Choroid plexus epithelial cell (primary cell): ENCODE results near the gene SDR9C7.
"Not testable (repeated sequence)": the region's sequence is repeated elsewhere in the genome, so short reads cannot be mapped to it uniquely, and the experiment has no call there.

ENCODE experiments used
- DNase-seq: peaks from one replicate; pipeline ENCODE4 v3.0.0-alpha.2; 2010; ENCODE audit warnings: low read depth
- H3K4me3 ChIP-seq: 2 replicates; pipeline ENCODE4 v1.5.1; 2011; ENCODE audit warnings: low read depth, mild to moderate bottlenecking, control low read depth, low read length, moderate library complexity
- TF ChIP-seq, protein P1 (sequence below): conservative IDR thresholded peaks from 2 replicates; pipeline ENCODE4 v1.5.1; 2011; ENCODE audit warnings: low read depth, mild to moderate bottlenecking, control low read depth, inconsistent platforms, low read length, moderate library complexity

SDR9C7 gene

DNA sequence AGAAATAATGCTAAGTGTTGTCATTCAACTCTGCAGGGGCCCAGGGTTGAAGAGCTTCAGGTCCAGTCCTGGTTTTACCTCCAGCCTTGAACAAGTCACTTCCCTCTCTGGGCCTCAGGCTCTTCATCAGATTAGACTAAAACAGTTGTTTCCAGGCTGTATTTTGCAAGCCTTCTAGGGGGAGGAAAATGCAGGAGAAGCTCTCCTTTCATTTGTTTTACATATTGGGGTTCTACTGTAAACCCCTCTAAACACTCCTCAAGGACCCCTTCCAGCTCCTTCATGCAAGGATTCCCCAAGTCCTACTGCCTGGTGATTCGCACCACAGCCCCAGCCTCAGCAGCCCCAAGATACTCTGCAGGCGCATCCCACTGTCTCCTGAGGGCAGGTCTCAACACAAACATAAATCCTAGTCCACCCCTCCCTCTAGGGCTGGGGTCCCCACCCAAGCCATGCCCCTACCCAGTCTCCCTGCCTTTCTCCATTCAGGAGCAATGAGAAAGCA, 2.7 kb downstream of the SDR9C7 start:
- TF ChIP-seq, protein P1, sequence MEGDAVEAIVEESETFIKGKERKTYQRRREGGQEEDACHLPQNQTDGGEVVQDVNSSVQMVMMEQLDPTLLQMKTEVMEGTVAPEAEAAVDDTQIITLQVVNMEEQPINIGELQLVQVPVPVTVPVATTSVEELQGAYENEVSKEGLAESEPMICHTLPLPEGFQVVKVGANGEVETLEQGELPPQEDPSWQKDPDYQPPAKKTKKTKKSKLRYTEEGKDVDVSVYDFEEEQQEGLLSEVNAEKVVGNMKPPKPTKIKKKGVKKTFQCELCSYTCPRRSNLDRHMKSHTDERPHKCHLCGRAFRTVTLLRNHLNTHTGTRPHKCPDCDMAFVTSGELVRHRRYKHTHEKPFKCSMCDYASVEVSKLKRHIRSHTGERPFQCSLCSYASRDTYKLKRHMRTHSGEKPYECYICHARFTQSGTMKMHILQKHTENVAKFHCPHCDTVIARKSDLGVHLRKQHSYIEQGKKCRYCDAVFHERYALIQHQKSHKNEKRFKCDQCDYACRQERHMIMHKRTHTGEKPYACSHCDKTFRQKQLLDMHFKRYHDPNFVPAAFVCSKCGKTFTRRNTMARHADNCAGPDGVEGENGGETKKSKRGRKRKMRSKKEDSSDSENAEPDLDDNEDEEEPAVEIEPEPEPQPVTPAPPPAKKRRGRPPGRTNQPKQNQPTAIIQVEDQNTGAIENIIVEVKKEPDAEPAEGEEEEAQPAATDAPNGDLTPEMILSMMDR: no peak
- DNase-seq: peak; percentile 79

GRCh38 chr12:56930241-56930640, 4.0 kb downstream of the SDR9C7 start:
- no peak overlapping the region for H3K4me3 ChIP-seq
- no peak for DNase-seq
- TF ChIP-seq, protein P1: no peak

More for the DNA sequence above, 2.7 kb downstream of the SDR9C7 start:
- H3K4me3 ChIP-seq: no peak overlapping the region

DNA sequence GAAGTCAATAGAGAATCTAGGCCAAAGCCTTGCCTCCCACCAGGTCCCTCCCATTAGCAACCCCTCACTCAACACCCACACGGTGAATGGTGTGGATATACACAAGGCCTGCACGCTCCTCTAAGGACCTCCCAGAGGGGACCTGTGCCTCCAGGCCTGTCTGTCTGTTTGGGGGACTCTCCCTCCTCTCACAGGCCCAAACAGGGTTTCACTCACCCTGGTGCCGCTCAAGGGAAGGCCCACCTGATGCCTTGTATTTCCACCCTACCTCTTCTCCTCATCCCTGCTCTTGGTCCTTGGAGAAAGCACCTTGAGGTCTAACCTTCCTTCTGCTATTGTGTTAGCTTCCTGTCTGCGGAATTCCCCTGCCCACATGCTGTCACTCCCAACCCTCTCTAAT, 4.4 kb downstream of the SDR9C7 start:
- no peak overlapping the region for H3K4me3 ChIP-seq
- TF ChIP-seq, protein P1: no peak
- DNase-seq: no peak

- TF ChIP-seq, protein P1: no peak
- H3K4me3 ChIP-seq: no peak overlapping the region
- peak; percentile 8 for DNase-seq
These were observed 5.9 kb downstream of the SDR9C7 start for GRCh38 chr12:56928262-56928661.

- TF ChIP-seq, protein P1: no peak
- H3K4me3 ChIP-seq: no peak overlapping the region
These were observed 6.9 kb downstream of the SDR9C7 start for GRCh38 chr12:56927281-56927680.

GRCh38 chr12:56922031-56922430, 12.2 kb downstream of the SDR9C7 start:
- DNase-seq: no peak
- TF ChIP-seq, protein P1: no peak
- H3K4me3 ChIP-seq: no peak overlapping the region

More at GRCh38 chr12:56927281-56927680, 6.9 kb downstream of the SDR9C7 start:
- DNase-seq: no peak

DNA sequence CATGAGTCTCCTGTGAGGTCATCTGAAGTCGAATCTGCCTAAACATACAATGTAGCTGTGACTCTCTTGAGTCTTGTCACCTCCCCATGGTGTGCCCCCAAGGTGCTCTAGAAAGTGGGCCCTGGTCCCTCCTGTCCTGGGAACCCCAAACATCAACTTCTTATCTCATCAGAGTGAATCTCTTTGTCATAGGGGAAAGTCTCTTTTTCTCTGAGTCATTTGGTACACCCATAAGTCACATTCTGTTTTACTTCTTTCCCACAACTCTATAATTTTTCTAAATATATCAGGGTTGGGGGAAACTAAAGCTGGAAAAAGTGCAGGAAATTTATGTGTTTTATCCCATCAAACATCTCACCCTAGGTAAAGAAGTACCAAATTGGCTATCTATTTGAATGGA, 12.9 kb downstream of the SDR9C7 start:
- H3K4me3 ChIP-seq: no peak overlapping the region
- no peak for DNase-seq
- TF ChIP-seq, protein P1: no peak

DNA sequence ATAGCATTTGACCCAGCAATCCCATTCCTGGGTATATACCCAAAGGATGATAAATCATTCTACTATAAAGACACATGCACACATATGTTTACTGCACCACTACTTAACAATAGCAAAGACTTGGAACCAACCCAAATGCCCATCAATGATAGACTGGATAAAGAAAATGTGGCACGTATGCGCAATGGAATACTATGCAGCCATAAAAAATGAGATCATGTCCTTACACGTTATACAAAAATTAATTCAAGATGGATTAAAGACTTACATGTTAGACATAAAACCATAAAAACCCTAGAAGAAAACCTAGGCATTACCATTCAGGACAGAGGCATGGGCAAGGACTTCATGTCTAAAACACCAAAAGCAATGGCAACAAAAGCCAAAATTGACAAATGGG, 16.1 kb downstream of the SDR9C7 start:
- not testable (repeated sequence) for DNase-seq

More for the DNA sequence above, 16.1 kb downstream of the SDR9C7 start:
- H3K4me3 ChIP-seq: not testable (repeated sequence)
